Measurements from ENCODE around the gene ELF2. TPM values are rescaled to one million over a fixed set of nuclear protein-coding genes. Genes with fewer than 3 reads are reported as not detected.
"Not testable (repeated sequence)": the region's sequence is repeated elsewhere in the genome, so short reads cannot be mapped to it uniquely, and the experiment has no call there.

ELF2 gene
- total RNA-seq, 1 experiment from 2014 or later: 44.6 TPM

DNA sequence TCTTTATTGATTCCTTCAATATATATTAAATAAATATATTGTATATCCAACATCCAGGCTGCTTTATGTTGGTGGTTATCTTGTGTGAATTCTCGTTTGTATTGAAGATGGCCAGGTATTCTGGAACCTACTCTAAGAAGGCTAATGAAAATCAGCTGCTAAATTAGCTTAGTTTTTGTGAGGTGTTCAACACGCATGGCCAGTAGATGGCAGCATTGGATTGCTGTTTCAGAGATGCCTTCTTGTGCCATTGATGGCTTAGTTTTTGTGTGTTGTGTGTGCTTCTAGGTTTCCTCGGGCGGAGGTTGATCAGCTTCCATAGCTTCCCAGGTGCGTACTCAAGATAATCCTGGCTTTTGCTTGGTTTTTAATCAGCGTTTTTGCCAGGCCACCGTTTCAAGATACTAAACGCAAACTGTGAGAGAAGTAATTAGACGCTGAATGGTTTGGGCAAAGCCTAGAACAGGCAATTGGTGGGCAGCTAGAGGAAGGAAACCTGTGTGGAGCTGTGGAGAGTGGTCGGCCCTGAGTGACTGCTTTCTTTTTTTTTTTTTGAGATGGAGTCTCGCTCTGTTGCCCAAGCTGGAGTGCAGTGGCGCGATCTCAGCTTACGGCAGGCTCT lies 146.3 kb downstream of the ELF2 start:
- ChIA-PET POLR2A (interaction anchor here (0.6 to 1.3 kb wide), 5 partner anchors 10 to 271 kb away, joined by 3 to 5 read pairs (median 4); partner anchors contain the start of genes ELF2 and NAA15), CTCF (interaction anchor here (0.6 to 2.2 kb wide), 81 partner anchors 8 to 1397 kb away, joined by 3 to 47 read pairs (median 5); partner anchors contain the start of genes ELF2, MGARP, NAA15 and NDUFC1)
- peak overlapping the region; percentile 28; the same call in 1 of the 2 replicates for H3K4me3 Mint-ChIP-seq
- no peaks in the 10 kb centered on the region for H3K9me3 Mint-ChIP-seq
- peaks cover 50% of the 10 kb centered on the region for H3K4me1 Mint-ChIP-seq
- DNase-seq (ENCODE audit: low spot score) (peak; percentile 75), ATAC-seq (peak; percentile 72)
- H3K27ac Mint-ChIP-seq: peak overlapping the region; percentile 82
- peaks cover 14% of the 10 kb centered on the region for H3K36me3 Mint-ChIP-seq
- H3K27me3 Mint-ChIP-seq (ENCODE audit: low read depth): no peaks in the 10 kb centered on the region
- TF ChIP-seq, protein P1, sequence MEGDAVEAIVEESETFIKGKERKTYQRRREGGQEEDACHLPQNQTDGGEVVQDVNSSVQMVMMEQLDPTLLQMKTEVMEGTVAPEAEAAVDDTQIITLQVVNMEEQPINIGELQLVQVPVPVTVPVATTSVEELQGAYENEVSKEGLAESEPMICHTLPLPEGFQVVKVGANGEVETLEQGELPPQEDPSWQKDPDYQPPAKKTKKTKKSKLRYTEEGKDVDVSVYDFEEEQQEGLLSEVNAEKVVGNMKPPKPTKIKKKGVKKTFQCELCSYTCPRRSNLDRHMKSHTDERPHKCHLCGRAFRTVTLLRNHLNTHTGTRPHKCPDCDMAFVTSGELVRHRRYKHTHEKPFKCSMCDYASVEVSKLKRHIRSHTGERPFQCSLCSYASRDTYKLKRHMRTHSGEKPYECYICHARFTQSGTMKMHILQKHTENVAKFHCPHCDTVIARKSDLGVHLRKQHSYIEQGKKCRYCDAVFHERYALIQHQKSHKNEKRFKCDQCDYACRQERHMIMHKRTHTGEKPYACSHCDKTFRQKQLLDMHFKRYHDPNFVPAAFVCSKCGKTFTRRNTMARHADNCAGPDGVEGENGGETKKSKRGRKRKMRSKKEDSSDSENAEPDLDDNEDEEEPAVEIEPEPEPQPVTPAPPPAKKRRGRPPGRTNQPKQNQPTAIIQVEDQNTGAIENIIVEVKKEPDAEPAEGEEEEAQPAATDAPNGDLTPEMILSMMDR (IDR thresholded peaks at IDR 0.05): peak; percentile 62; the same call in 1 of the 2 replicates
- TF ChIP-seq ZNF121 (CRISPR knock-in tag; IDR thresholded peaks at IDR 0.05): no peak
- TF ChIP-seq, protein P2, sequence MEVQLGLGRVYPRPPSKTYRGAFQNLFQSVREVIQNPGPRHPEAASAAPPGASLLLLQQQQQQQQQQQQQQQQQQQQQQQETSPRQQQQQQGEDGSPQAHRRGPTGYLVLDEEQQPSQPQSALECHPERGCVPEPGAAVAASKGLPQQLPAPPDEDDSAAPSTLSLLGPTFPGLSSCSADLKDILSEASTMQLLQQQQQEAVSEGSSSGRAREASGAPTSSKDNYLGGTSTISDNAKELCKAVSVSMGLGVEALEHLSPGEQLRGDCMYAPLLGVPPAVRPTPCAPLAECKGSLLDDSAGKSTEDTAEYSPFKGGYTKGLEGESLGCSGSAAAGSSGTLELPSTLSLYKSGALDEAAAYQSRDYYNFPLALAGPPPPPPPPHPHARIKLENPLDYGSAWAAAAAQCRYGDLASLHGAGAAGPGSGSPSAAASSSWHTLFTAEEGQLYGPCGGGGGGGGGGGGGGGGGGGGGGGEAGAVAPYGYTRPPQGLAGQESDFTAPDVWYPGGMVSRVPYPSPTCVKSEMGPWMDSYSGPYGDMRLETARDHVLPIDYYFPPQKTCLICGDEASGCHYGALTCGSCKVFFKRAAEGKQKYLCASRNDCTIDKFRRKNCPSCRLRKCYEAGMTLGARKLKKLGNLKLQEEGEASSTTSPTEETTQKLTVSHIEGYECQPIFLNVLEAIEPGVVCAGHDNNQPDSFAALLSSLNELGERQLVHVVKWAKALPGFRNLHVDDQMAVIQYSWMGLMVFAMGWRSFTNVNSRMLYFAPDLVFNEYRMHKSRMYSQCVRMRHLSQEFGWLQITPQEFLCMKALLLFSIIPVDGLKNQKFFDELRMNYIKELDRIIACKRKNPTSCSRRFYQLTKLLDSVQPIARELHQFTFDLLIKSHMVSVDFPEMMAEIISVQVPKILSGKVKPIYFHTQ (CRISPR knock-in tag; IDR thresholded peaks at IDR 0.05): 0 out of 2 replicates have a peak, but pooled peaks have one; percentile 31

DNA sequence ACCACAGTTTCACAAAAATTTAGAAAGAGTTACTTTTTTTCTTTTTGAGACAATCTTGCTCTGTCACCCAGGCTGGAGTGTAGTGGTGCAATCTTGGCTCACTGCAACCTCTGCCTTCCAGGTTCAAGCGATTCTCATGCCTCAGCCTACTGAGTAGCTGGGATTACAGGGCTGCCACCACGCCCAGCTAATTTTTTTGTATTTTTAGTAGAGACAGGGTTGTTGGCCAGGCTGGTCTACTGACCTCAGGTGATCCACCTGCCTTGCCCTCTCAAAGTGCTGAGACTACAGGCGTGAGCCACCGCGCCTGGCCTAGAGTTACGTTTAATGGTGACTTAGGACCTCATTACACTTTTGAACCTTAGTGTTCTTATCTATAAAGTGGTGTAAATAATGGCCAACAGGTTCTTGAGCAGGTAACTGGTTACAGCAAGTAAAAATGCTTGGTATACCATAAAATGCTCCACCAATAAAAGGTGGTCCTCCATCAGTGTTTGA lies 147.1 kb downstream of the ELF2 start:
- ChIA-PET CTCF (interaction anchor here (0.6 to 2.2 kb wide), 81 partner anchors 9 to 1398 kb away, joined by 3 to 47 read pairs (median 5); partner anchors contain the start of genes ELF2, MGARP, NAA15 and NDUFC1), POLR2A (interaction anchor here (0.7 to 1.3 kb wide), 4 partner anchors 9 to 271 kb away, joined by 3 to 5 read pairs (median 4); partner anchors contain the start of genes ELF2 and NAA15)
- DNase-seq (ENCODE audit: low spot score); H3K4me3 Mint-ChIP-seq; ATAC-seq; H3K27ac Mint-ChIP-seq; H3K27me3 Mint-ChIP-seq (ENCODE audit: low read depth); H3K9me3 Mint-ChIP-seq; H3K36me3 Mint-ChIP-seq: not testable (repeated sequence)
- H3K4me1 Mint-ChIP-seq: peaks cover 51% of the 10 kb centered on the region

DNA sequence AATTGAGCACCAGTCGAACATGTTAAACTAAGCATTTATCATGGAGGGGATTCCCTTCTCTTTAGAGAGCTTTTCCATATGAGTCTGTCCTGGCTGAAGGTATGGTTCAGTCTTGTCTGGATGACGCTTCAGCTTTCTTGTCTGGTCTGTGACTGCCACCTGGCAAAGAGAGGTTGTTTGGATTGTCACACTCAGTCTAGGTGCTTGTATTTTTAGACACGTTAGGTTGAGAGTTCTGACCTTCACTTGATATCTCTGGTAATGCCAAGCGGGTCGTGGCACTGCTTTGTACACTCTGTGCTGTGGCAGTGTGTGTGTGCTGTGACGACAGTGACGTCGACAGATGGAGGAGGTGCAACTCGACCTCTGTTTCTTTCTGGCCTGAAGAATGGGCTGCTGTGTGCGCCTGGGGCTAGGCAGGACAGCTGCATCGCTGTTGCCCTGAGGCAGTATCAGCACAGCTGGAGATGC lies 148.8 kb downstream of the ELF2 start:
- H3K36me3 Mint-ChIP-seq: peaks cover 10% of the 10 kb centered on the region
- peak; percentile 47 for DNase-seq (ENCODE audit: low spot score)
- peak; percentile 43 for ATAC-seq
- ChIA-PET CTCF (interaction anchor here (1.8 kb wide), 1 partner anchor 268 kb away, joined by 9 read pairs; no protein-coding TSS in a partner anchor), POLR2A (no interaction called here)
- peak overlapping the region; percentile 97 for H3K27ac Mint-ChIP-seq
- no peak overlapping the region for H3K4me3 Mint-ChIP-seq
- H3K4me1 Mint-ChIP-seq: peaks cover 56% of the 10 kb centered on the region
- H3K27me3 Mint-ChIP-seq (ENCODE audit: low read depth): no peaks in the 10 kb centered on the region
- no peaks in the 10 kb centered on the region for H3K9me3 Mint-ChIP-seq
- no peak for TF ChIP-seq SMAD4 (CRISPR knock-in tag; IDR thresholded peaks at IDR 0.05)
- TF ChIP-seq, protein P3, sequence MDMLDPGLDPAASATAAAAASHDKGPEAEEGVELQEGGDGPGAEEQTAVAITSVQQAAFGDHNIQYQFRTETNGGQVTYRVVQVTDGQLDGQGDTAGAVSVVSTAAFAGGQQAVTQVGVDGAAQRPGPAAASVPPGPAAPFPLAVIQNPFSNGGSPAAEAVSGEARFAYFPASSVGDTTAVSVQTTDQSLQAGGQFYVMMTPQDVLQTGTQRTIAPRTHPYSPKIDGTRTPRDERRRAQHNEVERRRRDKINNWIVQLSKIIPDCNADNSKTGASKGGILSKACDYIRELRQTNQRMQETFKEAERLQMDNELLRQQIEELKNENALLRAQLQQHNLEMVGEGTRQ (CRISPR knock-in tag; IDR thresholded peaks at IDR 0.05): no peak
- TF ChIP-seq FOXP1 (CRISPR knock-in tag; IDR thresholded peaks at IDR 0.05; ENCODE audit: borderline replicate concordance): no peak
- no peak for TF ChIP-seq ZNF232 (CRISPR knock-in tag; IDR thresholded peaks at IDR 0.05)
- TF ChIP-seq, protein P4, sequence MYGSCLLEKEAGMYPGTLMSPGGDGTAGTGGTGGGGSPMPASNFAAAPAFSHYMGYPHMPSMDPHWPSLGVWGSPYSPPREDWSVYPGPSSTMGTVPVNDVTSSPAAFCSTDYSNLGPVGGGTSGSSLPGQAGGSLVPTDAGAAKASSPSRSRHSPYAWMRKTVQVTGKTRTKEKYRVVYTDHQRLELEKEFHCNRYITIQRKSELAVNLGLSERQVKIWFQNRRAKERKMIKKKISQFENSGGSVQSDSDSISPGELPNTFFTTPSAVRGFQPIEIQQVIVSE (CRISPR knock-in tag; IDR thresholded peaks at IDR 0.05; ENCODE audit: borderline replicate concordance): no peak
- TF ChIP-seq NFATC4 (CRISPR knock-in tag; IDR thresholded peaks at IDR 0.05): no peak
- TF ChIP-seq CREM (CRISPR knock-in tag; IDR thresholded peaks at IDR 0.05): no peak
- TF ChIP-seq, protein P5, sequence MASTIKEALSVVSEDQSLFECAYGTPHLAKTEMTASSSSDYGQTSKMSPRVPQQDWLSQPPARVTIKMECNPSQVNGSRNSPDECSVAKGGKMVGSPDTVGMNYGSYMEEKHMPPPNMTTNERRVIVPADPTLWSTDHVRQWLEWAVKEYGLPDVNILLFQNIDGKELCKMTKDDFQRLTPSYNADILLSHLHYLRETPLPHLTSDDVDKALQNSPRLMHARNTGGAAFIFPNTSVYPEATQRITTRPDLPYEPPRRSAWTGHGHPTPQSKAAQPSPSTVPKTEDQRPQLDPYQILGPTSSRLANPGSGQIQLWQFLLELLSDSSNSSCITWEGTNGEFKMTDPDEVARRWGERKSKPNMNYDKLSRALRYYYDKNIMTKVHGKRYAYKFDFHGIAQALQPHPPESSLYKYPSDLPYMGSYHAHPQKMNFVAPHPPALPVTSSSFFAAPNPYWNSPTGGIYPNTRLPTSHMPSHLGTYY (CRISPR knock-in tag; IDR thresholded peaks at IDR 0.05): no peak
- TF ChIP-seq, protein P1 (IDR thresholded peaks at IDR 0.05): no peak
- no peak for TF ChIP-seq NR1H2 (CRISPR knock-in tag; IDR thresholded peaks at IDR 0.05)
- TF ChIP-seq GABPB1 (CRISPR knock-in tag; IDR thresholded peaks at IDR 0.05): no peak
- TF ChIP-seq, protein P6, sequence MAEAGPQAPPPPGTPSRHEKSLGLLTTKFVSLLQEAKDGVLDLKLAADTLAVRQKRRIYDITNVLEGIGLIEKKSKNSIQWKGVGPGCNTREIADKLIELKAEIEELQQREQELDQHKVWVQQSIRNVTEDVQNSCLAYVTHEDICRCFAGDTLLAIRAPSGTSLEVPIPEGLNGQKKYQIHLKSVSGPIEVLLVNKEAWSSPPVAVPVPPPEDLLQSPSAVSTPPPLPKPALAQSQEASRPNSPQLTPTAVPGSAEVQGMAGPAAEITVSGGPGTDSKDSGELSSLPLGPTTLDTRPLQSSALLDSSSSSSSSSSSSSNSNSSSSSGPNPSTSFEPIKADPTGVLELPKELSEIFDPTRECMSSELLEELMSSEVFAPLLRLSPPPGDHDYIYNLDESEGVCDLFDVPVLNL (CRISPR knock-in tag; IDR thresholded peaks at IDR 0.05; ENCODE audit: borderline replicate concordance, low read depth): no peak
- TF ChIP-seq, protein P7, sequence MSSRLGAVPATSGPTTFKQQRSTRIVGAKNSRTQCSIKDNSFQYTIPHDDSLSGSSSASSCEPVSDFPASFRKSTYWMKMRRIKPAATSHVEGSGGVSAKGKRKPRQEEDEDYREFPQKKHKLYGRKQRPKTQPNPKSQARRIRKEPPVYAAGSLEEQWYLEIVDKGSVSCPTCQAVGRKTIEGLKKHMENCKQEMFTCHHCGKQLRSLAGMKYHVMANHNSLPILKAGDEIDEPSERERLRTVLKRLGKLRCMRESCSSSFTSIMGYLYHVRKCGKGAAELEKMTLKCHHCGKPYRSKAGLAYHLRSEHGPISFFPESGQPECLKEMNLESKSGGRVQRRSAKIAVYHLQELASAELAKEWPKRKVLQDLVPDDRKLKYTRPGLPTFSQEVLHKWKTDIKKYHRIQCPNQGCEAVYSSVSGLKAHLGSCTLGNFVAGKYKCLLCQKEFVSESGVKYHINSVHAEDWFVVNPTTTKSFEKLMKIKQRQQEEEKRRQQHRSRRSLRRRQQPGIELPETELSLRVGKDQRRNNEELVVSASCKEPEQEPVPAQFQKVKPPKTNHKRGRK (CRISPR knock-in tag; IDR thresholded peaks at IDR 0.05; ENCODE audit: borderline replicate concordance): no peak

All from WTC11 (cell line).